Uterus (tissue), 2 donors: ENCODE results near the gene WDR5B.

Experiments
- CTCF ChIP-seq, 4 experiments: fragments of 200-600 bp in 2 of 4; fragments of 450-650 bp in 2 of 4; sonication (generic) in 2 of 4; IDR thresholded peaks; one replicate each; pipeline ENCODE4 v1.5.1; 2016 to 2019; ENCODE audit warnings: antibody characterized with exemption in 4 of 4, mild to moderate bottlenecking in 2 of 4, moderate library complexity in 1 of 4
- POLR2A ChIP-seq, 2 donors: fragments of 450-650 bp; IDR thresholded peaks; one replicate each; pipeline ENCODE4 v1.6.1; 2016; ENCODE audit warnings: antibody characterized with exemption in 2 of 2, mild to moderate bottlenecking in 1 of 2, moderate library complexity in 1 of 2

DNA sequence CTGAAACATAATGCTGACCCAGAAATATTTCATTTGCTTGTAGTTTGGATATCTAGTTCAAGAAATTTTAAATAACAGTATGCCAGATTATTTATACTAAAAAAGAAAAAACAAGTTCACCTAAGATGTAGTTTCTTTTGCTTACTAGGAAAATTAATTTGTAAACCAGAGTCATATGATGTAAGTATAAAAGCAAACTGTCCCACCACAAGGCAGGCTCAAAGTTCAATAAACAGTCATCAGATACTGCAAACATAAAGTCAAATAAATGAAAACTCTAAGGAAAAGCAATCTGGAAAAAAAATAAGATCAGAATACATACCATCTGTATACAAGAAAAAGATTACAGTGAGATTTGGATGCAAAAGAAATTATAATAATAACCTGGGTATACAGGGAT lies 40.2 kb upstream of the WDR5B start:
- TF ChIP-seq CTCF (IDR thresholded peaks at IDR 0.05) (no peak), POLR2A (IDR thresholded peaks at IDR 0.05) (no peak)
